Ishikawa (cell line): Measurements from ENCODE around the gene WNT8A.

Experiments used
- CEBPB ChIP-seq: IDR thresholded peaks from 2 replicates; pipeline ENCODE4 v1.6.1; 2012
- CREB1 ChIP-seq: IDR thresholded peaks from 2 replicates; pipeline ENCODE4 v1.6.1; 2012; ENCODE audit warnings: low read depth
- EGR1 ChIP-seq: IDR thresholded peaks from 2 replicates; pipeline ENCODE4 v1.6.1; 2012
- EP300 ChIP-seq: IDR thresholded peaks from 2 replicates; pipeline ENCODE4 v1.6.1; 2012; ENCODE audit warnings: borderline replicate concordance
- FOXM1 ChIP-seq: IDR thresholded peaks from 2 replicates; pipeline ENCODE4 v1.6.1; 2012; ENCODE audit warnings: low read depth, borderline replicate concordance
- MAX ChIP-seq: IDR thresholded peaks from 2 replicates; pipeline ENCODE4 v1.6.1; 2012
- NFIC ChIP-seq: IDR thresholded peaks from 2 replicates; pipeline ENCODE4 v1.6.1; 2012
- RAD21 ChIP-seq: IDR thresholded peaks from 2 replicates; pipeline ENCODE4 v1.6.1; 2012; ENCODE audit warnings: low read depth
- REST ChIP-seq: IDR thresholded peaks from 2 replicates; pipeline ENCODE4 v1.6.1; 2012; ENCODE audit warnings: low read depth, mild to moderate bottlenecking
- TAF1 ChIP-seq: IDR thresholded peaks from 2 replicates; pipeline ENCODE4 v1.6.1; 2012; ENCODE audit warnings: low read depth, mild to moderate bottlenecking
- TCF12 ChIP-seq: IDR thresholded peaks from 2 replicates; pipeline ENCODE4 v1.6.1; 2012; ENCODE audit warnings: low read depth
- TEAD4 ChIP-seq: IDR thresholded peaks from 2 replicates; pipeline ENCODE4 v1.6.1; 2012
- USF1 ChIP-seq: IDR thresholded peaks from 2 replicates; pipeline ENCODE4 v1.6.1; 2012
- YY1 ChIP-seq: IDR thresholded peaks from 2 replicates; pipeline ENCODE4 v1.6.1; 2012; ENCODE audit warnings: low read depth
- ZBTB7A ChIP-seq: IDR thresholded peaks from 2 replicates; pipeline ENCODE4 v1.6.1; 2012; ENCODE audit warnings: low read depth

WNT8A gene

GRCh38 chr5:138064526-138064925 is 19.3 kb upstream of the WNT8A start:
- no peak for TF ChIP-seq MAX
- TF ChIP-seq ZBTB7A = no peak
- no peak for TF ChIP-seq EP300
- no peak for TF ChIP-seq NFIC
- no peak for TF ChIP-seq FOXM1
- no peak for TF ChIP-seq EGR1
- TF ChIP-seq RAD21 = no peak
- no peak for TF ChIP-seq TEAD4
- TF ChIP-seq CREB1 = no peak

GRCh38 chr5:138065102-138065501 is 18.7 kb upstream of the WNT8A start:
- TF ChIP-seq REST (no peak), TEAD4 (no peak), TCF12 (no peak), USF1 (no peak), CREB1 (no peak), TAF1 (no peak), FOXM1 (no peak), CEBPB (no peak), EP300 (no peak), MAX (no peak), ZBTB7A (no peak), RAD21 (no peak), YY1 (no peak), NFIC (no peak), EGR1 (no peak)

- no peak for TF ChIP-seq CREB1
- no peak for TF ChIP-seq MAX
- TF ChIP-seq NFIC = no peak
- TF ChIP-seq FOXM1 = no peak
- TF ChIP-seq USF1 = no peak
- TF ChIP-seq REST = no peak
- TF ChIP-seq TAF1 = no peak
- TF ChIP-seq EGR1 = no peak
- TF ChIP-seq YY1 = no peak
- no peak for TF ChIP-seq CEBPB
- no peak for TF ChIP-seq TCF12
- no peak for TF ChIP-seq EP300
- TF ChIP-seq RAD21 = no peak
- no peak for TF ChIP-seq TEAD4
- no peak for TF ChIP-seq ZBTB7A
These were observed 15.9 kb upstream of the WNT8A start for GRCh38 chr5:138067945-138068344.

- TF ChIP-seq TEAD4 = no peak
- peak; percentile 67 for TF ChIP-seq RAD21
- TF ChIP-seq NFIC = no peak
- 0 out of 2 replicates have a peak, but pooled peaks have one; percentile 14 for TF ChIP-seq MAX
- TF ChIP-seq EGR1 = peak; percentile 16; the same call in 1 of the 2 replicates
These were observed 14.9 kb upstream of the WNT8A start for GRCh38 chr5:138068742-138069600.

GRCh38 chr5:138077064-138077696 is 6.7 kb upstream of the WNT8A start:
- TF ChIP-seq RAD21 (peak; percentile 95), USF1 (no peak)
